NT2/D1 (cell line): ENCODE measurements around the gene LYST.

ENCODE experiments used
- SUZ12 ChIP-seq: IDR thresholded peaks from 2 replicates; pipeline ENCODE4 v1.6.1; 2011; ENCODE audit not compliant: insufficient read length, insufficient read depth; ENCODE audit errors: extremely low read depth
- ZNF274 ChIP-seq: IDR thresholded peaks from 2 replicates; pipeline ENCODE4 v1.6.1; 2011; ENCODE audit warnings: mild to moderate bottlenecking, low read depth, low read length

GRCh38 chr1:235802573-235803346 lies 63.9 kb downstream of the LYST start:
- TF ChIP-seq ZNF274: no peak
- no peak for TF ChIP-seq SUZ12
